T-helper 1 cell treated with Interleukin-12 subunit alpha and Interleukin-12 subunit beta and Interleukin-4 antibody, amounts not matched to agents 30 μg/mL and 1 μg/mL, for 36 hours (primary cell): Measurements from ENCODE around the gene ACTRT2.

Experiments
- H3K27ac Mint-ChIP-seq: one replicate; pipeline ENCODE4 v1.8.0; 2021; ENCODE audit warnings: mild to moderate bottlenecking, mixed read lengths
- H3K27me3 Mint-ChIP-seq: one replicate; pipeline ENCODE4 v1.8.0; 2021; ENCODE audit warnings: low read depth, mixed read lengths
- H3K36me3 Mint-ChIP-seq: one replicate; pipeline ENCODE4 v1.8.0; 2021; ENCODE audit warnings: low read depth, mixed read lengths
- H3K4me1 Mint-ChIP-seq: one replicate; pipeline ENCODE4 v1.8.0; 2021; ENCODE audit warnings: low read depth, mixed read lengths
- H3K4me3 Mint-ChIP-seq: one replicate; pipeline ENCODE4 v1.8.0; 2021; ENCODE audit warnings: mild to moderate bottlenecking, moderate library complexity, mixed read lengths
- H3K9me3 Mint-ChIP-seq: one replicate; pipeline ENCODE4 v1.8.0; 2021; ENCODE audit warnings: mixed read lengths

Gene ACTRT2

DNA sequence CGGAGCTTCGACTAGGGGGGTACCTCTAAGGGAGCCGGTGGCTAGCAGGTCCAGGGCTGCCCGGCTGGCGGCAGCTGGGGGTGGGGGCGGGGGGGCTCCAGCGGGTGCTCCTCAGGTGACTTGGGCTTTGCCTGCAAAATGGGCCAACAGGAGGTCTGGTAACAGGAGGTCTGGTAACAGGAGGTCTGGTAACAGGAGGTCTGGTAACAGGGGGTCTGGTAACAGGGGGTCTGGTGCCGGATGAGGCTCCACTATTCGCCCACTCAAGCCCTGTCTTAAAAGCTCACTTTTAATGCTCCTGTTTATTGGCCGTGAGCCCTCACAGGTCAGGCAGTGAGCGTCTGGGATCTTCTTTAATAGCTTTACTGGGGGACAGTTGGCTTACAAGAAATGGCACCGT, 40.4 kb upstream of the ACTRT2 start:
- H3K4me3 Mint-ChIP-seq, result no peak overlapping the region
- H3K27me3 Mint-ChIP-seq, result no peaks in the 10 kb centered on the region
- H3K27ac Mint-ChIP-seq, result no peak overlapping the region
- H3K4me1 Mint-ChIP-seq, result no peaks in the 10 kb centered on the region
- no peaks in the 10 kb centered on the region for H3K36me3 Mint-ChIP-seq
- H3K9me3 Mint-ChIP-seq, result no peaks in the 10 kb centered on the region

DNA sequence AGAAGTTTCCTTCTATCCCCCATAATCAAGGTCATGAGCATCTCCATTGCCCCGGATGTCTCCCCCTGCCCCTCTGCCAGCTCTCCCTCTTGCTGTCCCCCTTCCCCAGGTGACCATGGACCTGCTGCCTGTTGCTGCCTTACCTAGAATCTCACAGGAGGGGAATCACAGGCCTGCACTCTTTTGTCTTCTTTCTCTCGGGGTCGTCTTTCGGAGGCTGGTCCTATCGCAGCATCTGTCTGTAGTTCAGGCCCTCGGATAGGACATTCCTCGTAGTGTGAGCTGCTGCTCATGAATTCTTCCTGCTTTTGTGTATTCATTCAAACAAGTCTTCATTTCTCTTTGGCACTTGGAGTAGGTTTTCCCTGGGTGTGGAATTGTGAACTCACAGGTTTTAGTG, 39.9 kb upstream of the ACTRT2 start:
- Mint-ChIP-seq H3K4me3 (no peak overlapping the region), H3K4me1 (no peaks in the 10 kb centered on the region), H3K36me3 (no peaks in the 10 kb centered on the region), H3K27me3 (no peaks in the 10 kb centered on the region), H3K9me3 (no peaks in the 10 kb centered on the region), H3K27ac (no peak overlapping the region)

DNA sequence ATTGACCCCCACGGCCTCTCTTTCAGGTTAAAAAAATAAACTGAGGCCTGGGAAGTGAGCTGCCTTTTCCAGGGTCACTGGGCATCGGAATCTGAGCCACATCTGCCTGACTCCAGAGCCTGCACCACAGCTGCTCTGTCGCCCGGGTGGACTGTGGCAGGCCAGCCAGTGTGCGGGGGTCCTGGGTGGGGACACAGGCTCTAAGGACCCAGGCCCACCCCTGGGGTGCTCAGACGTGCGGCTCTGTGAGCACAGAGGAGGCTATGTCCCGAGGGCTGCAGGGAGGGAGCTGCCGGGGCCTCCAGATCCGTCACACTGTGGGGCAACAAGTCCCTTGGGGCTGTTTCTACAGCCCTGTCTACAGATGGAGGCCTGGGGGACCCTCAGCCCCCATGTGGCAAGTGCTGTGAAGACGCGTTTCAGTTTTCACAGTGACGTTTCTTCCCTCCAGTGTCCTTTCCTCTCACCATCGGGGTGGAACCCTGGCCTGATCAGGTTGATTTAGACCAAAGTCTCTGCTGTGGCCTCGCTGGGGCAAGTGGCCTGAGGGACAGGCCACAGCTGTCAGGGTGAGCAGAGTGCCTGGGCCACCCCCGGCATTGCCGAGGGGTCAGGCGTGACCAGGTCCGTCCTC, 39.2 kb upstream of the ACTRT2 start:
- Mint-ChIP-seq H3K4me1 (no peaks in the 10 kb centered on the region), H3K36me3 (no peaks in the 10 kb centered on the region), H3K27ac (no peak overlapping the region), H3K27me3 (no peaks in the 10 kb centered on the region), H3K4me3 (no peak overlapping the region), H3K9me3 (no peaks in the 10 kb centered on the region)

DNA sequence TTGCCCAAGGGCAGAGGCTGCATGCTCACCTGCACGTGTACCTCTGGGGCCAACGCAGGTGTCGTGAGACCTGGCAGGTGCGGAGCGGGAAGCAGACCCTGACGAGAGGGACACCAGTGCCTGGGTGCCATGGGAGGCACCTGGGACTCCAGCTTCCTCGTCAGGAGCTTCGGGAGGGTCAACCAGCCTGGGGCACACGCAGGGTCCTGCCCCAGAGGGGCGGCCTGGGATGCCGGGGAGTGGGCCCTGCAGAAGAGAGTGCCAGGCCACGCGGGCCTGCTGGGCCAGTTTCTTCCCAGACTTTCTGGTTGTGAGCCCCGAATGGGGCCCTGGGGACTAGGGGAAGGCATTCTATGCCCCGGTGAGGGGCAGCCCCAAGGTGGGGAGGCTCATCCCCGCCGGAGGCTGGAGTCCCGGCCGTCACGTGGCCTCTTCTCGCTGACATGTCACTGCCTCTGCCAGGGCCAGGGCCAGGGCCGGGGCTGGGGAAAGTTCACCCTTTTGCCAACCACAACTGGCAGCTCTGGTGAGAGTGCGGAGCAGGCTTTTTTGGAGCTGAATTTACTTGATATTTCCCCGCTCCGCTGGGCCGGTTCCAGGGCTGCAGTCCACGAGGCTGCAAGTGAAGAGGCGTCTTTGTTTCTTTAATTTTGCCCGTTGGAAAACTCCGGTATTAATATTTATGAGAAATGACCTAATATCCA, 38.5 kb upstream of the ACTRT2 start:
- Mint-ChIP-seq H3K4me3 (no peak overlapping the region), H3K27me3 (no peaks in the 10 kb centered on the region), H3K36me3 (no peaks in the 10 kb centered on the region), H3K9me3 (no peaks in the 10 kb centered on the region), H3K4me1 (no peaks in the 10 kb centered on the region), H3K27ac (no peak overlapping the region)

DNA sequence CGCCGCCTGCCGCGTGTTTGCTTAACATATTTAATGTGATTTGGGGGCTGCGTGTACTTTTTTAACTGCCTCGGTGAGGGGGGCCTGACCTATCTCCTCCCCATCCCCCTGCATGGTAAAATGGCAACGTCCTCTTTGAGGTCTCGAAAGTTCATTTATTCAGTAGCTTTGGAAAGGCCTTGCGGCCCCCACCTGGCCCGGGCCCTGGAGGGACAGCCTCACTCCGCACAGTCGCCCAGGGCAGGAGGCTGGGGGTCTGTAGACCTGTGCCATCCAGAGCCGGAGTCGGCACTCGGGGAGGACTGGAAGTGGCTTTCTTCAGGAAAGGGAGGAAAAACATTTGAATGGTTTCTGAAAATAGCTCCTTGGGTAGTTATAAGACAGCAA, 38.0 kb upstream of the ACTRT2 start:
- H3K27me3 Mint-ChIP-seq, result no peaks in the 10 kb centered on the region
- H3K27ac Mint-ChIP-seq, result no peak overlapping the region
- no peaks in the 10 kb centered on the region for H3K9me3 Mint-ChIP-seq
- no peak overlapping the region for H3K4me3 Mint-ChIP-seq
- H3K36me3 Mint-ChIP-seq, result no peaks in the 10 kb centered on the region
- no peaks in the 10 kb centered on the region for H3K4me1 Mint-ChIP-seq

DNA sequence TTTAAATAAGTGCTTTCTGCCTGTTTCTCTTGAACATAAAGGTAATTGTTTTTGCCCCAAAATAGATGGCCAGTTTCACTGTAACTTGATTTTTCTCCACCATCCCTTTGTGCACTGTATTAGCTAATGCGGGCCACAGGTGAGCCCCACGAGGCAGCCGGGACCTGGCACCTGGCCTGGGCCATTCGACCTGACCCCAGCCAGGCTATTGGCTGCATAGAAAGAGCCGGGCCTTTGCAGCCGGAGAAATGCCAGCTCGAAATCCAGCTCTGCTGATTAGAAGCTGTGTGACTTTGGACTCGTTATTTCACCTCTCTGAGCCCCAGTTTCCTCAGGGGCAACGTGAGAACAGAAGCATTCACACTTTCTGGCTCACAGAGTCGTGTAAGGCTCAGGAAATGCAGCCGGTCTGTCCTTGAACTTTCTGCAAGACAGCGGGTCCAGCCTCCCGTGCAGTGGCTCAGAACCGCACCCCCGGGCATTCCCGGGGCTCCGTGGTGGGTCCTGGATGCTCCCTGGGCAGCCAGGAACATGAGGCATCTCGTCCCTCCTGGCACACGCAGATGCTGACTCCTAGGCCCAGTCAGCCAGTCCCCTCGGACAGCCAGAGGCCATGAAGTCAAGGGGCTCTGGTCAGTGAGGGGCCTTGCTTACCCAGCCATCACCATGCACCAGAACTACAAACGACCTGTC, 37.4 kb upstream of the ACTRT2 start:
- Mint-ChIP-seq H3K4me3 (no peak overlapping the region), H3K4me1 (no peaks in the 10 kb centered on the region), H3K27me3 (no peaks in the 10 kb centered on the region), H3K27ac (no peak overlapping the region), H3K9me3 (no peaks in the 10 kb centered on the region), H3K36me3 (no peaks in the 10 kb centered on the region)

DNA sequence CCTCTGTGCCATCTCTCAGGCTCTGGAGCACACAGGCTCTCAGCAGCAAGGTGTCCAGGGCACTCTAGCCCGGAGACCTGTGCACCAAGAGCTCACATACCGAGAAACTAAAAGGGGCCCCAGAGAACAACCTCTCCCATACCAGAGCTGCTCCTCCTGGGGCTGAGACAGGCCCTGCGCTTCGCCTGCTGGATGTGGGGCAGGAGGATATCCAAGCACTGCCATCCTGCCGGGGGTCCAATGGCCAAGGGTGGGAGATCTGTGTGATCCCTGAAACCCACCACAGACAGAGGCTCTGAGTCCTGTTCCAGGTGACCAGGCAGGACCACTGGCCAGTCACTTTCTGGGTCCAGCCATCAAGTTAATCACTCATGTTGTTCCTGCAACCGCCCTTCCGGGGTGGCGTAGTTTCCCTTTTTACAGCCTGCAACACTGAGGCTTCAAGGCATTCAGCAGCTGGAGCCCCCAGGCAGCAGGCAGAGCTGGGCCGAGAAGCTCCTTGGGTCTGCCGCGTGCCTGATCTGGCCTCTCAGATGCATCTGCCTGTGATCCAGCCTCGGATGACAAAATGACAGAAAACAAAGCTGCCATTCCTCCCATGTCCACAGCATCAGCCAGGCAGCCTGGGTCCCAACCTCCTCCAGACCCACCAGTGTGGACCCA, 36.7 kb upstream of the ACTRT2 start:
- H3K4me1 Mint-ChIP-seq, result no peaks in the 10 kb centered on the region
- no peak overlapping the region for H3K27ac Mint-ChIP-seq
- H3K4me3 Mint-ChIP-seq, result no peak overlapping the region
- H3K36me3 Mint-ChIP-seq, result no peaks in the 10 kb centered on the region
- no peaks in the 10 kb centered on the region for H3K27me3 Mint-ChIP-seq
- H3K9me3 Mint-ChIP-seq, result no peaks in the 10 kb centered on the region

DNA sequence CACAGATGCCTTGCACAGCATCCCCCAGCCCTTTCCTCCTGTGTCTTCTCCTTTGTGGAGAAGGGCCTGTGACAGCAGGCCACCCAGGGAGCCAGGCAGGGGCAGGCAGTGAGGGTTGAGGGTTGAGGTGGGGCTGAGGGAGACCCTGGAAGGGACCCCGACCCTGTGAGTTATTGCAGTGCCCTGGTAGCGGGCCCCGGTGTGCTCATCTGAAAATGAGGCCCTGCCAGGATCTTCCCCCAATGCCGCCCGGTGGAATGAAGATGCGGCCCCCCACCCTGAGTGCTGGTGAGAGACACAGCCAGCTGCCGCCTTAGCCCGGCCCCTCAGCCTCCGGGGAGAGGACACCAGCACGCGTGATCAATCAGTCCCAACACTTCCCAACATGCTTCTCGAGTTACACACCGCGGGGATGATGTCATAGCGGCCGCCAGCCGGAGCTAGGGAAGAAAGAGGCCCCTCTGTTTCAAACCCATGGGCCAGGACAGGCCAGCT, 36.2 kb upstream of the ACTRT2 start:
- Mint-ChIP-seq H3K36me3 (no peaks in the 10 kb centered on the region), H3K27ac (no peak overlapping the region), H3K4me1 (no peaks in the 10 kb centered on the region), H3K9me3 (no peaks in the 10 kb centered on the region), H3K4me3 (no peak overlapping the region), H3K27me3 (no peaks in the 10 kb centered on the region)

DNA sequence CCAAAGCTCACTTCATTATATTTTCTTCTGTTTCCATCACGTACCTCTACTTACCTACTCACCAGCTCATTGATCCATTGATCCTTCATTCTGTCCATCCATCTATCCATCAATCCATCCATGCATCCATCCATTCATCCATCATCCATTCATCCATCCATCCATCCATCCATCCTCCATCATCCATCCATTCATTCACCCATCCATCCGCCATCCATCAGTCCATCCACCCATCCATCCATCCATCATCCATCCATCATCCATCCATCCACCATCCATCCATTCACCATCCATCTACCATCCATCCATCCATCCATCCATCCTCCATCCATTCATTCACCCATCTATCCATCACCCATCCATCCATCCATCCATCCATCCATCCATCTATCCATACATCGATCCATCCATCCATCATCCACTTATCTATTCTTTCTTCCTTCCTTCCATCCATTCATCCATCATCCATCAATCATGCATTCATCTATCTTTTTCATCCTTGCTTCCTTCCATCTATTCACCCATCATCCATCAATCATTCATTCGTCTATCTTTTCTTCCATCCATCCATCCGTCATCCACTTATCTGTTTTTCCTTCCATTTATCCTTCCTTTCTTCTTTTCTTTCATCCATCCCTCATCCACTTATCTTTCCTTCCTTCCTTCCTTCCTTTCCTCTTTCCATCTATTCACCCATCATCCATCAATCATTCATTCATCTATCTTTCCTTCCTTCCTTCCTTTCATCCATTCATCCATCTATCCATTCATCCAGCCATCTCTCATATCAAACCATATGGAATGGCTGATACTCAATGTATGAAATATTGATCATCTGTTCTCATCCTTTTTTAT, 35.3 kb upstream of the ACTRT2 start:
- no peaks in the 10 kb centered on the region for H3K27me3 Mint-ChIP-seq
- H3K36me3 Mint-ChIP-seq, result no peaks in the 10 kb centered on the region
- H3K4me3 Mint-ChIP-seq, result no peak overlapping the region
- H3K4me1 Mint-ChIP-seq, result no peaks in the 10 kb centered on the region
- no peaks in the 10 kb centered on the region for H3K9me3 Mint-ChIP-seq
- no peak overlapping the region for H3K27ac Mint-ChIP-seq

DNA sequence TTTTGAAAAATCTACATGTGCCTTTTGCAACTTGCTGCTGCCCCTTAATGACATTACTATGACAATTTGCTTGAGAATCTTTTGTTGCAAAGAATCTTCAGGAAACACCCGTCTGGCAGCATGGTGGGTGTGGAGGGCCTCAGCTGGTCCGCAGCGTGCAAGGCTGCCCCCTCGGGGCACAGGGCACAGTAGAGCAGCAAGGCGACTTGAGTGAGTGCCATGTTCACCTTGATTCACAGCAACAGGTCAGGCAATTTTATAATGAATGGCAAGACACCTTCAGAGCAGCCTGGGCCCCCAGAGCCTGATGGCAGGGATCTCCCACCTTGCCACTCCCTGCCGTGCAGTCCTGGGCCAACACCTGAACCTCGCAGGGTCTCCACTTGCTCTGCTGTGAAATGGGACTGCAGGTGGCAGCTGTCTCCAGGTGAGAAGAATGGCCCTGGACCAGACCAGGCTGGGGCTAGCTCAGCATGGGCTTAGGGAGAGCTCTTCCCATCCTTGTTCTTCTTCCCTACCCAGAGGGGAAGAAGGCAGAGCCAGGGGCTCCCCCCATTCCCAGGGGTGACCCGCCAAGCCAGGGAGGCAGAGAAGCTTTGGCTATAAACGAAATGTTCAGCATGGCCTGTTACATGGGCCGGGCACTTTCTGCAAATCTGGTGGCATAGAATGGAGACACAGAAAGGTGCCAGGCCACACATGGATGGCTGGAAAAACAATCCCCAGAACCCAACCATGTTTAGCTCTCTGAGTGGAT, 34.5 kb upstream of the ACTRT2 start:
- no peaks in the 10 kb centered on the region for H3K27me3 Mint-ChIP-seq
- no peak overlapping the region for H3K4me3 Mint-ChIP-seq
- no peaks in the 10 kb centered on the region for H3K36me3 Mint-ChIP-seq
- H3K4me1 Mint-ChIP-seq, result no peaks in the 10 kb centered on the region
- H3K27ac Mint-ChIP-seq, result no peak overlapping the region
- H3K9me3 Mint-ChIP-seq, result no peaks in the 10 kb centered on the region

DNA sequence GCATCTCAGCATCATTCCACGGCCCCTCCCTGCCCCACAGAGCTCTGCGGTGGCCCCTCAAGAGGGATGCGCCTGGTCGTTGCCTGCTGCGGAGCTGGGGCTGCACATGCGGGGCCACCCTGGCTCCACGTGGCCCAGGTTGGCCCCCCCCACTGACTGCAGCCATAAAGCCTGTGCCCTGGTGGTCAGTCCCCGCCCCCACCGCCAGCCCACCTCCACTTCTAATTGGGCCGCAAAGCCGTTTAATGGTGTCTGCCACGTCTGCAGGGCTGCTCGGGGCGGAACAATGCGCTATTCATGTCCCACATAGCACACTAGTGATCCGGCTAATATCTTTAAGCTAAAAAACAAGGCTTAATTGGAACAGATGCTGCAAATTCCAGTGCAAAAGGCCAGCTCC, 33.5 kb upstream of the ACTRT2 start:
- Mint-ChIP-seq H3K4me1 (no peaks in the 10 kb centered on the region), H3K9me3 (no peaks in the 10 kb centered on the region), H3K4me3 (no peak overlapping the region), H3K36me3 (no peaks in the 10 kb centered on the region), H3K27ac (no peak overlapping the region), H3K27me3 (no peaks in the 10 kb centered on the region)

DNA sequence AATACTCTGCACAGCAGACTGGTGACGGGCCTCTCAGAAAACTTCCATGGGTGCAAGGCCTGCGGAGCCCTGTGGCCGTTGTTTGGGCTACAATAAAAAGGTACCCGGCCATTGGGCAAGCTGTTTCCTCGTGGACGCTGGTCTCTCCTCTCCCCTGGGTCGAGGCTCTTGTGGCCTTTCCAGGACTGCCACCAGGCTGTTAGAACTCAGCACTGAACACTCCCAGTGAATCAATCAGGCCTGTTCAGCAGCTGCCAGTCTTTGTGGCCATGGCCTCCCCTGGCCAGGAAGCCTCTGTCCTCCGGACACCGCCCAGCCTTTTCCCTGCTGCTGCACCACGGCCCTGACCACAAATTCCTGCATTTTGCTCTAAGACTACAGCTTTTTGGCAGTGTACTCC, 33.0 kb upstream of the ACTRT2 start:
- H3K4me1 Mint-ChIP-seq, result no peaks in the 10 kb centered on the region
- no peaks in the 10 kb centered on the region for H3K36me3 Mint-ChIP-seq
- H3K9me3 Mint-ChIP-seq, result no peaks in the 10 kb centered on the region
- no peak overlapping the region for H3K27ac Mint-ChIP-seq
- no peak overlapping the region for H3K4me3 Mint-ChIP-seq
- H3K27me3 Mint-ChIP-seq, result no peaks in the 10 kb centered on the region

DNA sequence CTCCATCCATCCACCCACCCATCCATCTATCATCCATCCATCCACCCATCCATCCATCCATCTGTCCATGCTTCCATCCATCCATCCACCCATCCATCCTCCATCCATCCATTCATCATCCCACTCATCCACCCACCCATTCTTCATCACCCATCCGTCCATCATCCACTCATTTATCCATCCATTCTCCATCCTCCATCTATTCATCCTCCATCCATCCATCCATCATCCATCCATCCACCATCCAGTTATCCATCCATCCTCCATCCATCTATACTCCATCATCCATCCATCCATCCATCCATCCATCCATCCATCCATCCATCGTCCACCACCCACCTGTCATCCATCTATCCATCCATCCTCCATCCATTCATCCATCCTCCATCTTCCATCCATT, 32.1 kb upstream of the ACTRT2 start:
- no peaks in the 10 kb centered on the region for H3K4me1 Mint-ChIP-seq
- no peak overlapping the region for H3K4me3 Mint-ChIP-seq
- no peak overlapping the region for H3K27ac Mint-ChIP-seq
- H3K27me3 Mint-ChIP-seq, result no peaks in the 10 kb centered on the region
- peaks cover 5% of the 10 kb centered on the region for H3K9me3 Mint-ChIP-seq
- H3K36me3 Mint-ChIP-seq, result no peaks in the 10 kb centered on the region
